Mesenchymal stem cell (in vitro differentiated cells and primary cell): ENCODE measurements around the gene SECISBP2L.

Experiments
- DNase-seq: peaks from one replicate; pipeline ENCODE4 v3.0.0-alpha.2; 2013
- H2AFZ ChIP-seq: one replicate; pipeline ENCODE4 v1.6.1; 2013; ENCODE audit warnings: low read depth, mild to moderate bottlenecking, control low read depth, inconsistent platforms, low read length, moderate library complexity
- H2AK5ac ChIP-seq: 2 replicates; pipeline ENCODE4 v1.6.1; 2013; ENCODE audit warnings: low read length, moderate library complexity, mild to moderate bottlenecking, inconsistent platforms; ENCODE audit not compliant: severe bottlenecking
- H2BK120ac ChIP-seq: one replicate; pipeline ENCODE4 v1.6.1; 2013; ENCODE audit warnings: low read depth, mild to moderate bottlenecking, inconsistent platforms, low read length, moderate library complexity
- H2BK12ac ChIP-seq, 2 experiments: one replicate each; pipeline ENCODE4 v1.6.1; 2013; ENCODE audit warnings: inconsistent platforms in 2 of 2, low read length in 2 of 2, mild to moderate bottlenecking in 2 of 2, moderate library complexity in 2 of 2, control low read depth in 1 of 2
- H2BK15ac ChIP-seq: one replicate; pipeline ENCODE4 v1.6.1; 2013; ENCODE audit warnings: mild to moderate bottlenecking, low read depth, inconsistent platforms; ENCODE audit not compliant: poor library complexity, severe bottlenecking
- H2BK5ac ChIP-seq: 2 replicates; pipeline ENCODE4 v1.6.1; 2013; ENCODE audit warnings: low read depth, mild to moderate bottlenecking, low read length, control low read depth, inconsistent platforms; ENCODE audit not compliant: poor library complexity, severe bottlenecking
- H3K14ac ChIP-seq, 2 experiments: one replicate each; pipeline ENCODE4 v1.6.1; 2013; ENCODE audit warnings: inconsistent platforms in 2 of 2, low read length in 2 of 2, control low read depth in 1 of 2, mild to moderate bottlenecking in 1 of 2, moderate library complexity in 1 of 2
- H3K18ac ChIP-seq, 2 experiments: one replicate each; pipeline ENCODE4 v1.6.1; 2013; ENCODE audit warnings: inconsistent platforms in 2 of 2, low read length in 2 of 2, control low read depth in 1 of 2, low read depth in 1 of 2, mild to moderate bottlenecking in 1 of 2
- H3K23ac ChIP-seq, 2 experiments: one replicate each; pipeline ENCODE4 v1.6.1; 2013; ENCODE audit warnings: inconsistent platforms in 2 of 2, low read length in 2 of 2, mild to moderate bottlenecking in 2 of 2, moderate library complexity in 2 of 2, control low read depth in 1 of 2
- H3K27ac ChIP-seq: 2 replicates; pipeline ENCODE4 v1.5.1; 2013; ENCODE audit warnings: mild to moderate bottlenecking, moderate library complexity, low read length, control low read depth, inconsistent platforms; ENCODE audit not compliant: poor library complexity, severe bottlenecking
- H3K27me3 ChIP-seq, 2 experiments: 2 replicates each; pipeline versions ENCODE4 v1.6.1 to v1.7.0; 2013; ENCODE audit warnings: low read length in 2 of 2, mild to moderate bottlenecking in 2 of 2, moderate library complexity in 2 of 2, control low read depth in 1 of 2, inconsistent platforms in 1 of 2; ENCODE audit not compliant: control insufficient read depth in 1 of 2, insufficient read depth in 1 of 2
- H3K36me3 ChIP-seq, 2 experiments: 2 replicates each; pipeline versions ENCODE4 v1.6.1 to v1.7.0; 2013; ENCODE audit warnings: low read length in 2 of 2, control low read depth in 1 of 2, inconsistent platforms in 1 of 2, low read depth in 1 of 2, mild to moderate bottlenecking in 1 of 2; ENCODE audit not compliant: insufficient read depth in 2 of 2, control insufficient read depth in 1 of 2
- H3K4ac ChIP-seq, 2 experiments: one replicate each; pipeline ENCODE4 v1.6.1; 2013; ENCODE audit warnings: inconsistent platforms in 2 of 2, low read length in 2 of 2, mild to moderate bottlenecking in 2 of 2, moderate library complexity in 2 of 2, control low read depth in 1 of 2, low read depth in 1 of 2
- H3K4me1 ChIP-seq: 2 replicates; pipeline ENCODE4 v1.6.1; 2013; ENCODE audit warnings: low read depth, low read length, control low read depth; ENCODE audit not compliant: control insufficient read depth, insufficient read depth
- H3K4me2 ChIP-seq: 2 replicates; pipeline ENCODE4 v1.6.1; 2013; ENCODE audit warnings: low read length, mild to moderate bottlenecking, inconsistent platforms; ENCODE audit not compliant: poor library complexity, severe bottlenecking
- H3K4me3 ChIP-seq, 2 experiments: 2 replicates each; pipeline versions ENCODE4 v1.5.1 to v1.7.0; 2013; ENCODE audit warnings: low read length in 2 of 2, mild to moderate bottlenecking in 2 of 2, control low read depth in 1 of 2, low read depth in 1 of 2; ENCODE audit not compliant: insufficient read depth in 1 of 2
- H3K79me1 ChIP-seq: replicated peaks from 2 replicates; pipeline ENCODE4 v1.6.1; 2013; ENCODE audit warnings: mild to moderate bottlenecking, control low read depth, low read length, inconsistent platforms; ENCODE audit not compliant: poor library complexity, severe bottlenecking
- H3K9ac ChIP-seq: 2 replicates; pipeline ENCODE4 v1.7.0; 2013; ENCODE audit warnings: mild to moderate bottlenecking, low read length, moderate library complexity
- H3K9me3 ChIP-seq: 2 replicates; pipeline ENCODE4 v1.7.0; 2013; ENCODE audit warnings: mild to moderate bottlenecking, low read length; ENCODE audit not compliant: control insufficient read depth
- H4K8ac ChIP-seq: one replicate; pipeline ENCODE4 v1.6.1; 2013; ENCODE audit warnings: inconsistent platforms, mild to moderate bottlenecking, low read length, moderate library complexity
- H4K91ac ChIP-seq: one replicate; pipeline ENCODE4 v1.6.1; 2013; ENCODE audit warnings: mild to moderate bottlenecking, low read length, inconsistent platforms
- WGBS: methylation state at CpG from one replicate; pipeline ENCODE4 v1.1.7; 2013; ENCODE audit warnings: mixed read lengths; 5-methylcytosine and 5-hydroxymethylcytosine counted together

SECISBP2L gene

GRCh38 chr15:49040151-49040550 lies 6.1 kb downstream of the SECISBP2L start:
- no peak overlapping the region for H2AFZ ChIP-seq
- no peaks in the 10 kb centered on the region for H3K9me3 ChIP-seq
- H3K79me1 ChIP-seq, result peaks cover 9% of the 10 kb centered on the region
- H3K27me3 ChIP-seq, result no peaks in the 10 kb centered on the region
- H3K27ac ChIP-seq, result no peak overlapping the region
- H3K4me1 ChIP-seq, result no peaks in the 10 kb centered on the region
- no peak overlapping the region for H3K4me2 ChIP-seq
- H2BK12ac ChIP-seq, result no peak overlapping the region
- H2BK5ac ChIP-seq, result no peak overlapping the region
- no peak overlapping the region for H2AK5ac ChIP-seq
- H3K18ac ChIP-seq, result no peak overlapping the region
- H3K36me3 ChIP-seq, result peaks cover 8 to 16% of the 10 kb centered on the region in 2 experiments
- DNase-seq, result no peak
- no peak overlapping the region for H3K4ac ChIP-seq
- no peak overlapping the region for H3K14ac ChIP-seq
- no peak overlapping the region for H3K9ac ChIP-seq
- H3K4me3 ChIP-seq, result no peak overlapping the region
- no peak overlapping the region for H2BK15ac ChIP-seq
- H4K8ac ChIP-seq, result no peak overlapping the region
- H4K91ac ChIP-seq, result no peak overlapping the region
- H2BK120ac ChIP-seq, result no peak overlapping the region
- no peak overlapping the region for H3K23ac ChIP-seq

GRCh38 chr15:49038382-49038781 lies 7.9 kb downstream of the SECISBP2L start:
- Histone ChIP-seq H3K4ac (no peak overlapping the region), H4K8ac (no peak overlapping the region), H3K9ac (peak overlapping the region; percentile 12), H3K14ac (no peak overlapping the region), H3K9me3 (no peaks in the 10 kb centered on the region), H3K79me1 (peaks cover 13% of the 10 kb centered on the region), H3K27me3 (no peaks in the 10 kb centered on the region), H4K91ac (no peak overlapping the region), H2BK12ac (no peak overlapping the region), H2AK5ac (no peak overlapping the region), H3K23ac (no peak overlapping the region), H3K4me1 (no peaks in the 10 kb centered on the region), H3K4me2 (no peak overlapping the region), H2BK15ac (no peak overlapping the region), H2BK120ac (no peak overlapping the region), H3K36me3 (peaks cover 12 to 31% of the 10 kb centered on the region in 2 experiments), H3K18ac (no peak overlapping the region), H2AFZ (no peak overlapping the region), H3K4me3 (no peak overlapping the region), H3K27ac (no peak overlapping the region), H2BK5ac (no peak overlapping the region)
- no peak for DNase-seq

- Histone ChIP-seq H3K14ac (no peak overlapping the region), H2BK5ac (no peak overlapping the region), H3K4ac (no peak overlapping the region), H2BK12ac (no peak overlapping the region), H3K36me3 (peaks cover 10 to 38% of the 10 kb centered on the region in 2 experiments), H3K9ac (no peak overlapping the region), H3K23ac (no peak overlapping the region), H3K27ac (no peak overlapping the region), H3K4me3 (no peak overlapping the region), H3K27me3 (no peaks in the 10 kb centered on the region), H3K79me1 (peaks cover 13% of the 10 kb centered on the region), H4K8ac (no peak overlapping the region), H2AK5ac (no peak overlapping the region), H3K9me3 (no peaks in the 10 kb centered on the region), H2BK120ac (no peak overlapping the region), H3K18ac (no peak overlapping the region), H3K4me2 (no peak overlapping the region), H4K91ac (no peak overlapping the region), H3K4me1 (no peaks in the 10 kb centered on the region), H2AFZ (no peak overlapping the region), H2BK15ac (no peak overlapping the region)
- peak; percentile 25 for DNase-seq
Observed at GRCh38 chr15:49037546-49037940, 8.7 kb downstream of the SECISBP2L start.

GRCh38 chr15:49036650-49037545 lies 9.3 kb downstream of the SECISBP2L start:
- Histone ChIP-seq H3K4ac (no peak overlapping the region), H3K4me1 (no peaks in the 10 kb centered on the region), H3K9ac (no peak overlapping the region), H2BK120ac (no peak overlapping the region), H3K27me3 (no peaks in the 10 kb centered on the region), H3K23ac (no peak overlapping the region), H2BK15ac (no peak overlapping the region), H2BK5ac (no peak overlapping the region), H3K14ac (no peak overlapping the region), H3K4me3 (no peak overlapping the region), H2AK5ac (no peak overlapping the region), H3K4me2 (no peak overlapping the region), H2BK12ac (no peak overlapping the region), H2AFZ (no peak overlapping the region), H3K36me3 (peaks cover 6 to 45% of the 10 kb centered on the region in 2 experiments), H3K27ac (peak overlapping the region; percentile 67), H4K8ac (no peak overlapping the region), H3K18ac (no peak overlapping the region), H3K79me1 (peaks cover 13% of the 10 kb centered on the region), H4K91ac (no peak overlapping the region), H3K9me3 (no peaks in the 10 kb centered on the region)
- whole genome bisulfite sequencing, result 11% methylated on average over 2 of the region's 3 CpGs
- peak; percentile 65 for DNase-seq
